ENCODE results near the gene TIMMDC1.

DNA sequence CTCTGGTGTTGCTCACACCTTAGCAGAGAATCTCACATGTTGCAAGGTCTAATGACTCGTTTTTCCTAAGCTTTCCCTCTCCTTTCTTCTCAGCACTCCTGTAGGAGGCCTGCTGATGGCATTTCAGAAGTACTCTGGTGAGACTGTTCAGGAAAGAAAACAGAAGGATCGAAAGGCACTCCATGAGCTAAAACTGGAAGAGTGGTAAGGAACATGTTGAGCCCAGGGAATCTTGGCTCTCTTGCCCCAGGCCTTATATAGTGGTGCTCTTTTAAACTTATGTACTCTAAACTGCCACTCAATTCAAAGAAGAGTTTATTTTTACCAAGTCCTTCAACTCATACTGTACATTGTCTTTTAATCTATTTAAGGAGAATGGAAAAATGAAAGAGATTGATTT lies 18.8 kb downstream of the TIMMDC1 start:
- TF ChIP-seq, protein P1, sequence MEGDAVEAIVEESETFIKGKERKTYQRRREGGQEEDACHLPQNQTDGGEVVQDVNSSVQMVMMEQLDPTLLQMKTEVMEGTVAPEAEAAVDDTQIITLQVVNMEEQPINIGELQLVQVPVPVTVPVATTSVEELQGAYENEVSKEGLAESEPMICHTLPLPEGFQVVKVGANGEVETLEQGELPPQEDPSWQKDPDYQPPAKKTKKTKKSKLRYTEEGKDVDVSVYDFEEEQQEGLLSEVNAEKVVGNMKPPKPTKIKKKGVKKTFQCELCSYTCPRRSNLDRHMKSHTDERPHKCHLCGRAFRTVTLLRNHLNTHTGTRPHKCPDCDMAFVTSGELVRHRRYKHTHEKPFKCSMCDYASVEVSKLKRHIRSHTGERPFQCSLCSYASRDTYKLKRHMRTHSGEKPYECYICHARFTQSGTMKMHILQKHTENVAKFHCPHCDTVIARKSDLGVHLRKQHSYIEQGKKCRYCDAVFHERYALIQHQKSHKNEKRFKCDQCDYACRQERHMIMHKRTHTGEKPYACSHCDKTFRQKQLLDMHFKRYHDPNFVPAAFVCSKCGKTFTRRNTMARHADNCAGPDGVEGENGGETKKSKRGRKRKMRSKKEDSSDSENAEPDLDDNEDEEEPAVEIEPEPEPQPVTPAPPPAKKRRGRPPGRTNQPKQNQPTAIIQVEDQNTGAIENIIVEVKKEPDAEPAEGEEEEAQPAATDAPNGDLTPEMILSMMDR (IDR thresholded peaks at IDR 0.05): no peak
- TF ChIP-seq POLR2AphosphoS5 (IDR thresholded peaks at IDR 0.05) (no peak), POLR2A (IDR thresholded peaks at IDR 0.05) (no peak)
